Fibroblast of mammary gland (primary cell): ENCODE results near the gene DIP2C.
A peak's percentile ranks its signal among the peaks of the same experiment; 100 is the strongest.

Source experiments
- DNase-seq: peaks from one replicate; pipeline ENCODE4 v3.0.0-alpha.2; 2010; ENCODE audit warnings: low read depth
- H3K4me3 ChIP-seq: 2 replicates; pipeline ENCODE4 v1.5.1; 2011; ENCODE audit warnings: low read depth, mild to moderate bottlenecking, low read length, moderate library complexity; ENCODE audit not compliant: control insufficient read depth
- TF ChIP-seq, protein P1 (sequence below): conservative IDR thresholded peaks from 2 replicates; pipeline ENCODE4 v1.5.1; 2011; ENCODE audit warnings: low read depth, low read length, inconsistent platforms; ENCODE audit not compliant: control insufficient read depth, insufficient read depth

The DIP2C gene

DNA sequence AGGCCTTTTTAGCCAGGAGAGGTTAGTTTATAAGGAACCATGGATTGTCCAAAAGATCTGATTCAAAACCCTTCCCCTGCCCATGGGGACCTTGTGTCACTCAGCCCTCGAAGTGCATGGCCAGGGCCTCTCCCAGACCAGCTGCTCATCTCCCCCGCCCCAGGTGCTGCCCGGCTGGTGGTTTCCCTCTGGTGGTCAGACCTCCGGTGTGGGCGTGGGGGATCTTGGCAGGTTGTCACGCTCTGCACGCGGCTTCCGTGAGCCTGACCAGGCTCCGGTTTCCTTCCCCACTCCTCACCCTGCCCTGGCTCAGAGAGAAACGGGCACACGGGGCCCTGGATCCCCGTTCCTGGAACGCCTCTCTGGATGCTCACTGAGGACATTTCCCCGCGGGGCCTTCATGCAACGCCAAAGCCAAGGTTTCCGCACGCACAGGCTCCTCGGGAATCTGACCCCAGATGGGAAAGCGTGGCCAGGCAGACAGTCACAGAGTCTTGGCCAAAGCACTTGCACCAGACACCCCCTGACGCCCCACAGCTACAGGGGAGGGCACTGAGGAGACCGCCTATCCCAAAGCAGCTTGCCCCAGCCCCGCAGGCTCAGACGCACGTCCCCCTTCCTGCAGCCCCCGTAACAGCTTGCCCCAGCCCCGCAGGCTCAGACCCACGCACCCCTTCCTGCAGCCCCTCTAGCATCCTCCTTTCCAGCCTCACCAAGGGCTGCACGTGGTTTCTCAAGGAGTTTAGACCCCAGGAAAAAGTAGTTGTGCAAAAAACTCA is 7.8 kb upstream of the DIP2C start:
- TF ChIP-seq, protein P1, sequence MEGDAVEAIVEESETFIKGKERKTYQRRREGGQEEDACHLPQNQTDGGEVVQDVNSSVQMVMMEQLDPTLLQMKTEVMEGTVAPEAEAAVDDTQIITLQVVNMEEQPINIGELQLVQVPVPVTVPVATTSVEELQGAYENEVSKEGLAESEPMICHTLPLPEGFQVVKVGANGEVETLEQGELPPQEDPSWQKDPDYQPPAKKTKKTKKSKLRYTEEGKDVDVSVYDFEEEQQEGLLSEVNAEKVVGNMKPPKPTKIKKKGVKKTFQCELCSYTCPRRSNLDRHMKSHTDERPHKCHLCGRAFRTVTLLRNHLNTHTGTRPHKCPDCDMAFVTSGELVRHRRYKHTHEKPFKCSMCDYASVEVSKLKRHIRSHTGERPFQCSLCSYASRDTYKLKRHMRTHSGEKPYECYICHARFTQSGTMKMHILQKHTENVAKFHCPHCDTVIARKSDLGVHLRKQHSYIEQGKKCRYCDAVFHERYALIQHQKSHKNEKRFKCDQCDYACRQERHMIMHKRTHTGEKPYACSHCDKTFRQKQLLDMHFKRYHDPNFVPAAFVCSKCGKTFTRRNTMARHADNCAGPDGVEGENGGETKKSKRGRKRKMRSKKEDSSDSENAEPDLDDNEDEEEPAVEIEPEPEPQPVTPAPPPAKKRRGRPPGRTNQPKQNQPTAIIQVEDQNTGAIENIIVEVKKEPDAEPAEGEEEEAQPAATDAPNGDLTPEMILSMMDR, result no peak
- no peak overlapping the region for H3K4me3 ChIP-seq
- DNase-seq, result no peak

DNA sequence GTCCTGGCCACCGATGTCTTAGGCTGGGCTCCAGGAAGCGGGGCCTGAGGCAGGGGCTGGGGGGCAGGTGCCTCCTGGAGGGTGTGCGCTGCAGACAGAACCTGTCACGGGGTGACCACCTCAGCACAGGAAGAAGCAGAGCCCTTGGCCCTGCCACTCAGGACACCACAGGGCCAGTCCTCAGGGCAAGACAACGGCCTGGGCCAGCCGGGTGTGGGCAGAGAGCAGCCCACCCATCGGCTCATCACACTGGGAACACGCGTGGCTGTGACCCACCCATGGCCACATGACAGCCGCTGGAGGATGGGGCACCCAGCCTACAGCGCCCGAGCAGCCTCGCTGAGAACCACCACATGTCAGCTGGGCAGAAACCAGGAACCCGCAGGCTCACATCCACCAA is 5.9 kb upstream of the DIP2C start:
- no peak overlapping the region for H3K4me3 ChIP-seq
- TF ChIP-seq, protein P1, result no peak
- DNase-seq, result no peak

DNA sequence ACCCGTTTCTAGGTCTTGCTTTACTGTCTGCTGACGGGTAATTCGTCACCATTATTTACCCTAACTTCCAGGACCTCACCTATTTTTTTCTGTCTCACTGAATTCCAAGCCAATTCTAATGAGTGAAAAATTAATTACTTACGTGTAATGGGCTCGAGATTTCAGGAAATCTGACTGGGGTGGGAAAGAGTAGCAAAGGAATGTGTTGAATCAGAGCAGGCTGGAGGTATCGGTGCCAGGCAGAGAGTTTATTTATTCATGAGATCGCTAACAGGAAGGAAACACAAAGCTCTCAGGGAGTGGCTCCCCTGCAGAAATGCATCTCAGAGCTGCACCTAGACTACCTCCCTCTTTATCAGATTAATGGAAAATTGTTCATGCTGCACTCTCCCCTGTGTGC is 4.0 kb upstream of the DIP2C start:
- TF ChIP-seq, protein P1, result no peak
- no peak for DNase-seq
- H3K4me3 ChIP-seq, result no peak overlapping the region

DNA sequence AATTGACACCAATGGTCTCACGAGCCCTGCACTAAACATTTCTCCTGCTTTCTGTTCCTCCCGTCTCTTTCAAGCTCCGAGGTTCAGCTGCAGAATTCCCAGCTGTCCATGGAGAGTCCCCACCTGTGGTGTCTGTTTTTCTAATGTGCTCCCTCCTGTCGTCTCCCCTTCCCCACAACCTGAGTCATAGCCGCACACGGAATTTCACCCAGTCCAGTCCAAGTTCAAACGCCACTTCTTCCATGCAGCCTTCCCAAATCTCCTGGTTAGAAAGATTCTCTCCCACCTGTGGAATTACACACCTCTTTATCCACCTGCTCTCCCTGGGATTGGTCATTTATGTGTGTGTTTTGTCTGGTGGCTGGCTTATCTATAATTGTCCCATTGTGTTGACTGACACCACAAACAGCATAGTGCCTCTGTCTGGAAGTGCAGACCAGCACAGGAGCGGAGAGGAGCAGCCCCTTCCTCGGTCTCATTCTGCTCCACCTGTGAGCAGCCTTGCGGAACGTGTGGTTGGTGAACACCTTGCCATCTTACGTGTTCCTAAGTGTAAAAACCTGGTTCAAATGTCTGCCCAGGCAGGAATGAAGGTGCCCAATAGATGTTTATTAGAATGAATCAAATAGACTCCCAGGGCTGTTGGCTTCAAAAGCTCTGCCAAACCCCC is 3.3 kb upstream of the DIP2C start:
- H3K4me3 ChIP-seq, result no peak overlapping the region

DNA sequence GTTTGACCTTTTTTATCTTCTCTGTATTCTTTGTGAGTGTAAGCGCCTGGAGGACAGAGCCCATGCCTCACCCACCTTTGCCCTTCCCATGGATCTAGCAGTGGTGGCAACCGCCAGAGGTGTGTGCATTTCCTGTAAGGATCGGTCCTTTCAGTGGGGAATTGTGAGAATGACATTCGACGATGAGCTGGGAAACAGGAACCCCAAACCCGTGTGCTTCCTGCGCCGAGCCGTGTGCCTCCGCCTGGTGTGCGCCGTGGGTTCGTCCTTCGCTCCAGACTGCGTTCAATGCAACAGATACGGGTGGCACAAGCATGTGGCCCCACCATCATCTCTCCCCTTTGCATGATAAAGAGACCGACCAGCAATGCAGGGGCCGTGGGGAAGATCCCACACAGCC is 1.7 kb upstream of the DIP2C start:
- no peak overlapping the region for H3K4me3 ChIP-seq
- no peak for DNase-seq
- TF ChIP-seq, protein P1, result no peak

More for the DNA sequence above, 3.3 kb upstream of the DIP2C start:
- TF ChIP-seq, protein P1, result no peak
- no peak for DNase-seq

DNA sequence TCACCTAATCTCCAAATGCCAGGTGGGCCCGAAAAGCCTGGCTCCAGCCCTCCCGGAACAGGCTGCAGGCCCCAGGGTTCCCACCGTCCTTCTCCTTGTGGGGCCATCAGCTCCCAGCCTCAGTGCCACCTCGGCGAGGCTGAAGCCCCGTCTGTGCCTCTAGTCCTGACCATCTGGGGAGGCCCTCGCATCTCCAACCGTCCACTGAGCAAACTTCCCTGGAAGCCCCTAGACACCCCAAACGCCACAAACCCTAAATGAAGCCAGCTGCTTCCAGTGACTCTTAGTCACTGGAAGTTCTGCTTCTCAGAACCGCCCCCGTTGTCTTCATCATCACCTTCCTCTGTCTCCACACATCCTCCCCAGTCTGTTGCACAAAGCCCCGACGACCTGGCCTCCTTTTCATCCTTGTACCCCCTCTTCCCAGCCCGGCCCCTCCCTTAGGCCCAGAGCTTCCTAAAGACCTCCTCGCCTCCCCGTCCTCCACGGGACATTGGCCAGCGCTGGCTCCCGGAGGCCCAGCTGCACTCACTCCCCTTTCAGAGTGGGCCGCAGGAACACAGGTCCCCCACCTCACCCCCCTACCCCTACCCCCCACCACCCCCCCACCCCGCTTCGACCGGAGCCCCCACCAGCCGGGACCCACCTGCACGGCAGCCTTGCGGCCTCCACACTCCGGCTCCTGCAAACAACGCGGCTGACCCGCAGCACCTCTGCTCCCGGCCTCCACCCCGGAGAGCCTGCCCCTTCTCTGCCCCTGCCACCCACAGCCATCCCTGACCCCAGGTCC is 1.1 kb upstream of the DIP2C start:
- H3K4me3 ChIP-seq, result peak overlapping the region; percentile 59

More for the DNA sequence above, 1.1 kb upstream of the DIP2C start:
- peak; percentile 71 for DNase-seq
- TF ChIP-seq, protein P1, result no peak
